HG03442 (cell line): ENCODE results near the gene EIF1AD.
"Not testable (repeated sequence)": the region's sequence is repeated elsewhere in the genome, so short reads cannot be mapped to it uniquely, and the experiment has no call there.

ENCODE experiments used
- ATAC-seq: cut with Tn5 transposase; IDR thresholded peaks from one replicate; pipeline ENCODE4 v1.9.1; 2021; ENCODE audit warnings: mild to moderate bottlenecking, moderate library complexity; ENCODE audit not compliant: unreplicated experiment

Gene EIF1AD

GRCh38 chr11:65973439-65974110 lies 28.4 kb downstream of the EIF1AD start:
- no peak for ATAC-seq

- no peak for ATAC-seq
Measured at GRCh38 chr11:65972116-65972515, 29.8 kb downstream of the EIF1AD start.

GRCh38 chr11:65968600-65969482 lies 33.1 kb downstream of the EIF1AD start:
- no peak for ATAC-seq

- no peak for ATAC-seq
Measured at GRCh38 chr11:65967329-65967934, 34.5 kb downstream of the EIF1AD start.

- no peak for ATAC-seq
Measured at GRCh38 chr11:65965986-65966762, 35.8 kb downstream of the EIF1AD start.

- no peak for ATAC-seq
Measured at GRCh38 chr11:65964906-65965305, 37.1 kb downstream of the EIF1AD start.

- ATAC-seq: no peak
Measured at GRCh38 chr11:65962141-65962564, 39.8 kb downstream of the EIF1AD start.

- peak; percentile 81 for ATAC-seq
Measured at GRCh38 chr11:65961267-65962140, 40.5 kb downstream of the EIF1AD start, which contains the start of gene SART1. Gene SART1 (plus strand): TSS chr11:65961734. CDS start chr11:65961781, 47 bp downstream.

GRCh38 chr11:65960824-65961266 lies 41.1 kb downstream of the EIF1AD start:
- ATAC-seq: no peak

- no peak for ATAC-seq
Measured at GRCh38 chr11:65958774-65959420, 43.1 kb downstream of the EIF1AD start.

GRCh38 chr11:65958291-65958690 lies 43.7 kb downstream of the EIF1AD start:
- ATAC-seq: no peak

- no peak for ATAC-seq
Measured at GRCh38 chr11:65954771-65955170, 47.2 kb downstream of the EIF1AD start.

GRCh38 chr11:65953471-65953870 lies 48.5 kb downstream of the EIF1AD start:
- ATAC-seq: no peak

GRCh38 chr11:65952052-65952521 lies 49.9 kb downstream of the EIF1AD start:
- no peak for ATAC-seq

- not testable (repeated sequence) for ATAC-seq
Measured at GRCh38 chr11:65951641-65952040, 50.3 kb downstream of the EIF1AD start.

- ATAC-seq: not testable (repeated sequence)
Measured at GRCh38 chr11:65950711-65951110, 51.2 kb downstream of the EIF1AD start.

GRCh38 chr11:65947603-65948125 lies 54.3 kb downstream of the EIF1AD start:
- ATAC-seq: no peak

- ATAC-seq: no peak
Measured at GRCh38 chr11:65947133-65947532, 54.8 kb downstream of the EIF1AD start.

- no peak for ATAC-seq
Measured at GRCh38 chr11:65946655-65947054, 55.3 kb downstream of the EIF1AD start.
